Hepatocyte (in vitro differentiated cells): Measurements from ENCODE around the gene ADAM10.

Source experiments
- EZH2 ChIP-seq: fragments of 200-600 bp; sonication (generic); IDR thresholded peaks from 2 replicates; pipeline ENCODE4 v1.6.1; 2016; ENCODE audit warnings: antibody characterized with exemption, mild to moderate bottlenecking, borderline replicate concordance
- TF ChIP-seq, protein P1 (sequence below): fragments of 200-600 bp; sonication (generic); IDR thresholded peaks from 2 replicates; pipeline ENCODE4 v1.5.1; 2016; ENCODE audit warnings: antibody characterized with exemption, mild to moderate bottlenecking; ENCODE audit not compliant: poor library complexity

DNA sequence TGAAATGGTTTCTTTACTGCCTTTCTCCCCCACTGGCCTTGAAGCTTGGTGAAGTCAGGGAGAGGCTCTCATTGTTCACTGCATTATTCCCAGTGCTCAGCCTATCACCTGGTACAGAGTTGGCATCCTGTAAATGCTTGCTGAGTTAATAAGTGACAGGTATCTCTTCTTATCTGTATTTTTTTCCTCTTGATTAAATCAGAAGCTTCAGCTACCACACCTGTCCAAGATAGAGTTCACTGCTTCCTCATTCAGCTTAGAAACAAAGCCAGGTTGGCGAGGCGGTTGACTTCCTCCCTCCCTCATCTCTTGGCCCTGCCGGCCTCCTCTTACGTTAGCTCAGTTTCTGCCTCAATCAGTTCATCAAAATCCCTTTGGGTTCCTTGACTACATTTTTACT is 174.9 kb downstream of the ADAM10 start:
- TF ChIP-seq, protein P1, sequence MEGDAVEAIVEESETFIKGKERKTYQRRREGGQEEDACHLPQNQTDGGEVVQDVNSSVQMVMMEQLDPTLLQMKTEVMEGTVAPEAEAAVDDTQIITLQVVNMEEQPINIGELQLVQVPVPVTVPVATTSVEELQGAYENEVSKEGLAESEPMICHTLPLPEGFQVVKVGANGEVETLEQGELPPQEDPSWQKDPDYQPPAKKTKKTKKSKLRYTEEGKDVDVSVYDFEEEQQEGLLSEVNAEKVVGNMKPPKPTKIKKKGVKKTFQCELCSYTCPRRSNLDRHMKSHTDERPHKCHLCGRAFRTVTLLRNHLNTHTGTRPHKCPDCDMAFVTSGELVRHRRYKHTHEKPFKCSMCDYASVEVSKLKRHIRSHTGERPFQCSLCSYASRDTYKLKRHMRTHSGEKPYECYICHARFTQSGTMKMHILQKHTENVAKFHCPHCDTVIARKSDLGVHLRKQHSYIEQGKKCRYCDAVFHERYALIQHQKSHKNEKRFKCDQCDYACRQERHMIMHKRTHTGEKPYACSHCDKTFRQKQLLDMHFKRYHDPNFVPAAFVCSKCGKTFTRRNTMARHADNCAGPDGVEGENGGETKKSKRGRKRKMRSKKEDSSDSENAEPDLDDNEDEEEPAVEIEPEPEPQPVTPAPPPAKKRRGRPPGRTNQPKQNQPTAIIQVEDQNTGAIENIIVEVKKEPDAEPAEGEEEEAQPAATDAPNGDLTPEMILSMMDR, result no peak
- no peak for TF ChIP-seq EZH2
